Astrocyte (in vitro differentiated cells and primary cell): ENCODE measurements around the gene LRP1B. TPM values are rescaled to one million over a fixed set of nuclear protein-coding genes. Genes with fewer than 3 reads are reported as not detected.

Source experiments
- DNase-seq: peaks from one replicate; pipeline ENCODE4 v3.0.0-alpha.2; 2010; ENCODE audit warnings: low read depth
- FAIRE-seq: peaks from 2 replicates; lab custom pipeline; 2011; peaks lifted over from hg19 to GRCh38; lab: Jason Lieb, UNC
- H2AFZ ChIP-seq: 2 replicates; pipeline ENCODE4 v1.6.0; 2012; ENCODE audit warnings: low read depth, low read length, inconsistent platforms
- H3K27ac ChIP-seq: 2 replicates; pipeline ENCODE4 v1.5.1; 2011; ENCODE audit warnings: low read depth, low read length, inconsistent platforms
- H3K27me3 ChIP-seq: 2 replicates; pipeline ENCODE4 v1.6.0; 2011; ENCODE audit warnings: low read length, inconsistent platforms; ENCODE audit not compliant: insufficient read depth
- H3K36me3 ChIP-seq: 2 replicates; pipeline ENCODE4 v1.5.1; 2011; ENCODE audit warnings: low read length, inconsistent platforms; ENCODE audit not compliant: insufficient read depth
- H3K4me1 ChIP-seq: 2 replicates; pipeline ENCODE4 v1.5.1; 2011; ENCODE audit warnings: low read length, inconsistent platforms; ENCODE audit not compliant: insufficient read depth
- H3K4me2 ChIP-seq: 2 replicates; pipeline ENCODE4 v1.6.0; 2012; ENCODE audit warnings: low read length, inconsistent platforms
- H3K4me3 ChIP-seq: 2 replicates; pipeline ENCODE4 v1.5.1; 2011; ENCODE audit warnings: low read depth, mild to moderate bottlenecking, low read length, inconsistent platforms; ENCODE audit not compliant: insufficient read depth
- H3K79me2 ChIP-seq: 2 replicates; pipeline ENCODE4 v1.6.0; 2012; ENCODE audit warnings: mild to moderate bottlenecking, low read length, inconsistent platforms; ENCODE audit not compliant: insufficient read depth
- H3K9ac ChIP-seq: 2 replicates; pipeline ENCODE4 v1.6.0; 2012; ENCODE audit warnings: mild to moderate bottlenecking, low read length, inconsistent platforms
- H3K9me3 ChIP-seq: 2 replicates; pipeline ENCODE4 v1.5.1; 2012; ENCODE audit warnings: low read depth, mild to moderate bottlenecking, low read length, inconsistent platforms; ENCODE audit not compliant: insufficient read depth
- H4K20me1 ChIP-seq: 2 replicates; pipeline ENCODE4 v1.6.0; 2012; ENCODE audit warnings: low read length, inconsistent platforms; ENCODE audit not compliant: insufficient read depth
- H3K27ac Mint-ChIP-seq: one replicate; pipeline ENCODE4 v1.8.0; 2021; ENCODE audit warnings: mild to moderate bottlenecking, mixed read lengths; ENCODE audit not compliant: unreplicated experiment
- H3K27me3 Mint-ChIP-seq: one replicate; pipeline ENCODE4 v1.8.0; 2021; ENCODE audit warnings: low read depth, mixed read lengths; ENCODE audit not compliant: unreplicated experiment
- H3K36me3 Mint-ChIP-seq: one replicate; pipeline ENCODE4 v1.8.0; 2021; ENCODE audit warnings: low read depth, mixed read lengths; ENCODE audit not compliant: unreplicated experiment
- H3K4me1 Mint-ChIP-seq: one replicate; pipeline ENCODE4 v1.8.0; 2021; ENCODE audit warnings: low read depth, mixed read lengths; ENCODE audit not compliant: unreplicated experiment
- H3K4me3 Mint-ChIP-seq: one replicate; pipeline ENCODE4 v1.8.0; 2021; ENCODE audit warnings: mild to moderate bottlenecking, moderate library complexity, mixed read lengths; ENCODE audit not compliant: unreplicated experiment
- H3K9me3 Mint-ChIP-seq: one replicate; pipeline ENCODE4 v1.8.0; 2021; ENCODE audit warnings: mild to moderate bottlenecking, mixed read lengths; ENCODE audit not compliant: unreplicated experiment
- EZH2 ChIP-seq: IDR thresholded peaks from 2 replicates; pipeline ENCODE4 v1.6.1; 2012; ENCODE audit warnings: mild to moderate bottlenecking, low read length, inconsistent platforms; ENCODE audit not compliant: insufficient read depth
- total RNA-seq: library from RNA; stranded (reverse); gene quantifications from 2 replicates; pipeline ENCODE4 v1.2.1, GENCODE V29; 2021
- TF ChIP-seq, protein P1 (sequence below): IDR thresholded peaks from 2 replicates; pipeline ENCODE4 v1.5.1; 2011; ENCODE audit warnings: low read depth, mild to moderate bottlenecking, inconsistent platforms, low read length, moderate library complexity; ENCODE audit not compliant: insufficient read depth

The LRP1B gene
- total RNA-seq, 1 donor from 2014 or later: 1.5 TPM

DNA sequence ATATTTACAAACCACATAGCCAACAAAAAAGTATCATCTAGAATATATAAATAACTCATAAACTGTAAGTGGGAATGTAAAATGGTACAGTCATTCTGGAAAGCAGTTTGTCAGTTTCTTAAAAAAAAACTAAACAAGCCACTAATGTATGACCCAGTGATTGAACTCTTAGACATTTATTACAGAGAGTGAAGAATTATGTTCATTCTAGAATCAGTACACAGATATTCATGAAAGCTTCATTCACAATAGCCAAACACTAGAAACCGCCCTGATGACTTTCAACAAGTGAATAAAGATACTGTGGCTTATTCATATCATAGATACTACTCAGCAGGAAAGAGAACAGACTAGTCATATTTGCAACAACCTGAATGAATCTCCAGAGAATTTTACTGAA, 1541.5 kb downstream of the LRP1B start:
- no peak overlapping the region for H3K4me3 Mint-ChIP-seq
- TF ChIP-seq, protein P1, sequence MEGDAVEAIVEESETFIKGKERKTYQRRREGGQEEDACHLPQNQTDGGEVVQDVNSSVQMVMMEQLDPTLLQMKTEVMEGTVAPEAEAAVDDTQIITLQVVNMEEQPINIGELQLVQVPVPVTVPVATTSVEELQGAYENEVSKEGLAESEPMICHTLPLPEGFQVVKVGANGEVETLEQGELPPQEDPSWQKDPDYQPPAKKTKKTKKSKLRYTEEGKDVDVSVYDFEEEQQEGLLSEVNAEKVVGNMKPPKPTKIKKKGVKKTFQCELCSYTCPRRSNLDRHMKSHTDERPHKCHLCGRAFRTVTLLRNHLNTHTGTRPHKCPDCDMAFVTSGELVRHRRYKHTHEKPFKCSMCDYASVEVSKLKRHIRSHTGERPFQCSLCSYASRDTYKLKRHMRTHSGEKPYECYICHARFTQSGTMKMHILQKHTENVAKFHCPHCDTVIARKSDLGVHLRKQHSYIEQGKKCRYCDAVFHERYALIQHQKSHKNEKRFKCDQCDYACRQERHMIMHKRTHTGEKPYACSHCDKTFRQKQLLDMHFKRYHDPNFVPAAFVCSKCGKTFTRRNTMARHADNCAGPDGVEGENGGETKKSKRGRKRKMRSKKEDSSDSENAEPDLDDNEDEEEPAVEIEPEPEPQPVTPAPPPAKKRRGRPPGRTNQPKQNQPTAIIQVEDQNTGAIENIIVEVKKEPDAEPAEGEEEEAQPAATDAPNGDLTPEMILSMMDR: no peak
- no peak for TF ChIP-seq EZH2
- FAIRE-seq (no peak), DNase-seq (peak; percentile 22)
- no peak overlapping the region for H3K4me3 ChIP-seq
- H3K4me1 ChIP-seq: no peaks in the 10 kb centered on the region
- H3K4me1 Mint-ChIP-seq: peaks cover 13% of the 10 kb centered on the region
- no peak overlapping the region for H3K27ac Mint-ChIP-seq
- no peaks in the 10 kb centered on the region for H3K36me3 Mint-ChIP-seq
- H3K27me3 ChIP-seq: no peaks in the 10 kb centered on the region
- no peaks in the 10 kb centered on the region for H3K36me3 ChIP-seq
- H3K4me2 ChIP-seq: no peak overlapping the region
- H4K20me1 ChIP-seq: no peaks in the 10 kb centered on the region
- no peaks in the 10 kb centered on the region for H3K9me3 ChIP-seq
- H3K79me2 ChIP-seq: no peaks in the 10 kb centered on the region
- H3K9ac ChIP-seq: no peak overlapping the region
- H3K27me3 Mint-ChIP-seq: no peaks in the 10 kb centered on the region
- no peak overlapping the region for H3K27ac ChIP-seq
- H2AFZ ChIP-seq: no peak overlapping the region
- H3K9me3 Mint-ChIP-seq: no peaks in the 10 kb centered on the region

DNA sequence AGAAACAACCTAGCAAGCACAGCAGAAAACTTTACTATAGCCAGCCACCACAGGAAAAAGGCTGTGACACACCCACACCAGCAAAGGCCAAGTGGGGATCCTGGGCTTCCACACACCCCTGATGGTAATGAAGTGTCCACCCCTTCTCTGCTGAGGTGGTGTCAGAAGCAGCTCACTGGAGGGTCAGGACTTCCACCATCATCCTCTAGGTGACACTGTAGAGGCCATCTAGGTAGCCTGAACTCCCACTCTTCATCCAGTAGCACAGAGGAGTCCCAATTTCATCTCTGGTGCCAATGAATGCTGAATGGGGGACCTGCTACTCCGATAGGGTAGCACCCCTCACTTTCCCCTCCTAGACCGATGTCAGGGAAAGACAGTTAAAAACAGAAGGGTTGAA, 1544.4 kb downstream of the LRP1B start:
- Mint-ChIP-seq H3K9me3 (no peaks in the 10 kb centered on the region), H3K4me1 (peaks cover 11% of the 10 kb centered on the region), H3K27ac (no peak overlapping the region), H3K4me3 (no peak overlapping the region), H3K36me3 (no peaks in the 10 kb centered on the region), H3K27me3 (no peaks in the 10 kb centered on the region)
- Histone ChIP-seq H3K4me3 (no peak overlapping the region), H3K9ac (no peak overlapping the region), H2AFZ (no peak overlapping the region), H3K27me3 (no peaks in the 10 kb centered on the region), H3K36me3 (no peaks in the 10 kb centered on the region), H3K9me3 (no peaks in the 10 kb centered on the region), H4K20me1 (no peaks in the 10 kb centered on the region), H3K27ac (no peak overlapping the region), H3K4me1 (no peaks in the 10 kb centered on the region), H3K79me2 (no peaks in the 10 kb centered on the region), H3K4me2 (no peak overlapping the region)
- FAIRE-seq (no peak), DNase-seq (no peak)
- no peak for TF ChIP-seq EZH2
- TF ChIP-seq, protein P1: peak; percentile 29

DNA sequence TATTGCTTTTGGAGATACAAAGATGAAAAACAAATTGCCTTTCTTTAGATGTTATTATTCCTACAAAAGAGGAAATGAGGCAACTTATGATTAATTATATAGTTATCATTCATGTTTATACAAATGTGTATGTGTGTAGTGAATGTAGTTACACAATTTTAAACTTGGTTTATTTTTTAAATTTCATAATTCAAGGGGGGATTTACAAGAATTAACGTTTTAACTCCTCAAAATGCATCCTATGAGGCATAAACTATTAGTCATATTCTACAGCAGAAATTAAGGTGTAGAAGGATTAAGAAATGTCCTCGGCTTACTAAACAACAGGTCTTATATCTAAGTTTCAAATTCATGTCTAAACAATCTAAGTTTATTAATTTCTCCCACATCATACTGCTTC, 1545.8 kb downstream of the LRP1B start:
- Mint-ChIP-seq H3K36me3 (no peaks in the 10 kb centered on the region), H3K4me3 (no peak overlapping the region), H3K9me3 (no peaks in the 10 kb centered on the region), H3K27me3 (no peaks in the 10 kb centered on the region), H3K4me1 (peaks cover 8% of the 10 kb centered on the region), H3K27ac (no peak overlapping the region)
- TF ChIP-seq EZH2: no peak
- TF ChIP-seq, protein P1: no peak
- Histone ChIP-seq H4K20me1 (no peaks in the 10 kb centered on the region), H2AFZ (no peak overlapping the region), H3K79me2 (no peaks in the 10 kb centered on the region), H3K27ac (no peak overlapping the region), H3K9me3 (no peaks in the 10 kb centered on the region), H3K4me3 (no peak overlapping the region), H3K4me2 (no peak overlapping the region), H3K9ac (no peak overlapping the region), H3K27me3 (no peaks in the 10 kb centered on the region), H3K4me1 (no peaks in the 10 kb centered on the region), H3K36me3 (no peaks in the 10 kb centered on the region)
- DNase-seq (no peak), FAIRE-seq (no peak)
